Activated CD8-positive, alpha-beta memory T cell treated with anti-CD3 and anti-CD28 coated beads for 4 hours (primary cell): Measurements from ENCODE around the gene F2RL1.
"Not testable (repeated sequence)": the region's sequence is repeated elsewhere in the genome, so short reads cannot be mapped to it uniquely, and the experiment has no call there.

ENCODE experiments used
- DNase-seq, 2 donors: peaks; one replicate each; pipeline ENCODE4 v3.0.0-alpha.2; 2020; ENCODE audit warnings: low read depth in 2 of 2

F2RL1 gene, protein sequence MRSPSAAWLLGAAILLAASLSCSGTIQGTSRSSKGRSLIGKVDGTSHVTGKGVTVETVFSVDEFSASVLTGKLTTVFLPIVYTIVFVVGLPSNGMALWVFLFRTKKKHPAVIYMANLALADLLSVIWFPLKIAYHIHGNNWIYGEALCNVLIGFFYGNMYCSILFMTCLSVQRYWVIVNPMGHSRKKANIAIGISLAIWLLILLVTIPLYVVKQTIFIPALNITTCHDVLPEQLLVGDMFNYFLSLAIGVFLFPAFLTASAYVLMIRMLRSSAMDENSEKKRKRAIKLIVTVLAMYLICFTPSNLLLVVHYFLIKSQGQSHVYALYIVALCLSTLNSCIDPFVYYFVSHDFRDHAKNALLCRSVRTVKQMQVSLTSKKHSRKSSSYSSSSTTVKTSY

GRCh38 chr5:76818844-76819831, at the start of gene F2RL1:
Gene F2RL1 (plus strand): TSS chr5:76819030. CDS start chr5:76819183, 153 bp downstream.
- DNase-seq, result peak in 1 of 2 donors; percentile 13

DNA sequence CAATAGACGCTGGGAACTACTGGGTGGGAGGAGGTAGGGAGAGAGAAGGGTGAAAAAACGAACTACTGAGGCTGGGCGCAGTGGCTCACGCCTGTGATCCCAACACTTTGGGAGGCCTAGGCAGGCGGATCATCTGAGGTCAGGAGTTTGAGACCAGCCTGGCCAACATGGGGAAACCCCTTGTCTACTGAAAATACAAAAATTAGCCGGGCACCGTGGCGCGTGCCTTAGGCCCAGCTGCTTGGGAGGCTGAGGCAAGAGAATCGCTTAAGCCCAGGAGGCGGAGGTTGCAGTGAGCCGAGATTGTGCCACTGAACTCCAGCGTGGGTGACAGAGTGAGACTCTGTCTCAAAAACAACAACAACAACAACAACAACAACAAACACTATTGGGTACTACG, 47.8 kb upstream of the F2RL1 start:
- DNase-seq, result not testable (repeated sequence)

DNA sequence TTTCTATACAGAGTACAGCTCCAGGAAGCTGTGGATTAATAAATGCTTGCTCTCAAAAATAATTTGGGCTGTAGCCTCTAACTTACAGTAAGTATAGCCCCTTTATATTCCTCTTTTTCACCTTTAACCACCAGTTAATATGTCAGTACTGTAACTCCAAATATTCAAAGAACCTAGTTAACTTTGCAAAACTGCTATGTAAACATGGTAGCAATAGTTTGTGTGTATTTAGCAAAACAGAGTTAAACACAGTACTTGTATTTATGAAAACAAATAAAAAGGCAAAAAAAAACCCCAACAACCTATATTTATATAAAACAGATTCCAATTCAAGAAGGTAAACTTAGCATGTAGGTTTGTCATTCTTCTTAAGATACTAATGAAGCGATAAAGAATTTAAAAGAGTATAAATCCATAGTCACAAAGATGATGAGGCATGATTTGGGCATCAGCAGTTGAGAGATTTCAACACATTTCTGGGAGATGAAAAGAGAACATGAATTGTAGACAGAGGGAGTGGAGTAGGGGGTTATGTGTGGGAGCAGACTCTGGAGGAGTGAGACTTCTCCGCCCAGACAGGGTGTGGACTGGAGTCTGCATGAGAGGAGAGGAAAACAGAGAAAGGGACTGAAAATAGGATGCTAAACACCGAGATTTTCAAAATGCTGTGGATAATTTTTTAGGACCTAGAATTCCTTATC, 47.0 kb upstream of the F2RL1 start:
- DNase-seq, result no peak

- DNase-seq, result no peak
These were observed 42.9 kb upstream of the F2RL1 start for GRCh38 chr5:76775921-76776320.

DNA sequence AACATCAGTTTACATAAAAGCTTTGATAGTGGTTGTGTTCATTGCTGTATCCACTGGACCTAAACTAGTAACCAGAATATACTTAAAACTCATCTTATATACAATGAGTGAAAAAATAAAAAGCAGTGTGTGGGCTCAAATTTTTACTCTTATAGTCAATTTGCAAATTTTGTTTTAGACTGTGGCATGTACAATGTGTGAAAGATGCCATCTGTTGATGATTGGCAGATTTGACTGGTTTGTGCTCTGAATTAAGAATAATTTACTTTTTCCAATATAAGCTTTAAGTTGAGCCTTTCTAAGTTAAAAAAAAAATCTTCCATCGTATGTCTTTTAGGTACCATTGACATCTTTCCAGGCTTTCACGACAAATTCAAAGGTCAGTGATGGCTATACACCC, 42.4 kb upstream of the F2RL1 start:
- no peak for DNase-seq

- DNase-seq, result not testable (repeated sequence)
These were observed 38.2 kb upstream of the F2RL1 start for GRCh38 chr5:76780616-76781015.

DNA sequence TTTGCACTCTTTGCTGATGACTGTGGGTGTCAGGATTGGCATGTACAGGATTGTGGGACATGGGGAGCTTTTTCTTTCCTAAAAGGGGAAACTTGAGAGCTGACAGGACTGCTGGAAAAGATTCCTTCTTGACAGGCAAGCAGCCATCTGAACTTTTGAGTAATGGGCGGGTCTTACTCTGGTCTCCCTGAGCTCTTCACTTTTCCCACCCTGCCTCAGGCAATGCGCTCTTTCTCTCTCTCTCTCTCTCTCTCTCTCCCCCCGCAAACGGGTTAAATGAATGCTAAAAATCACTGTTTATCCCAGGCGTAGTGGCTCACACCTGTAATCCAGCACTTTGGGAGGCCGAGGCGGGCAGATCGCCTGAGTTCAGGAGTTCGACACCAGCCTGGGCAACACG, 37.1 kb upstream of the F2RL1 start:
- no peak for DNase-seq

DNA sequence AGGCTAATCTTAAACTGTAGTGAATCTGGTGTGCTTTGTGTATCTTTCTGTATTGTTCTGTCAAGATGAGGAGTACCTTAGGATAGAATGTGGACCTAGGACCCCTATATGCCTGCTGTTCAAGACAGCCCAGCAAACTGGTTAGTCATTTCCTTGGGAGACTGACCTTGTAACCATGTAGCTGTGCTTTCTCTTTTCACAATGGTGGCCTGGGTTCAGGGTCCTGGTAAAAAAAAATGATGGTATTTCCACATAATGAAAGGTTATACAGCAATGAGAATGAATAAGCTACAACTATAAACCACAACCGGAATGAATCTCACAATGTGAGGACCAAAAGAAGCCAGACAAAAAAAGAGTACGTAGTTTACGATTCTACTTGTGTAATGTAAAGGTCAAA, 36.4 kb upstream of the F2RL1 start:
- no peak for DNase-seq

DNA sequence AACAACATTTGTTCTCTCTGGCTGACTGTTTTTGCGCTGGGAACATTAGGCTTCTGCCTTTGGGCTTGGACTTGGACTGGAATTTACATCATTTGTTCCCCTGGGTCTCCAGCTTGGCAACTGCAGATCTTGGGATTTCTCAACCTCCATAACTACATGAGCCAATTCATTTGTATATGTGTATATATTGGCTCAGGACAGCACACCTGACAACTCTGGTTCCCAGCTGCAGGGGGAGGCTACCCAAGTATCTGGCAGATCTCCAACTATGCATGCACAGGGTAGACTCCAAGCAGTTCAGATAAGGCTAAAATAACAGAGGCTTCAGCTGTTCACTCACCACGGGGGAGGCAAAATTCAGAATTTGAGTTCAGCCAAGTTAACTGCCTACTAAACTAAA, 31.6 kb upstream of the F2RL1 start:
- no peak for DNase-seq

GRCh38 chr5:76788362-76788761, 30.5 kb upstream of the F2RL1 start:
- no peak for DNase-seq

GRCh38 chr5:76789275-76789674, 29.6 kb upstream of the F2RL1 start:
- DNase-seq, result not testable (repeated sequence)

GRCh38 chr5:76789991-76790581, 28.7 kb upstream of the F2RL1 start:
- no peak for DNase-seq

DNA sequence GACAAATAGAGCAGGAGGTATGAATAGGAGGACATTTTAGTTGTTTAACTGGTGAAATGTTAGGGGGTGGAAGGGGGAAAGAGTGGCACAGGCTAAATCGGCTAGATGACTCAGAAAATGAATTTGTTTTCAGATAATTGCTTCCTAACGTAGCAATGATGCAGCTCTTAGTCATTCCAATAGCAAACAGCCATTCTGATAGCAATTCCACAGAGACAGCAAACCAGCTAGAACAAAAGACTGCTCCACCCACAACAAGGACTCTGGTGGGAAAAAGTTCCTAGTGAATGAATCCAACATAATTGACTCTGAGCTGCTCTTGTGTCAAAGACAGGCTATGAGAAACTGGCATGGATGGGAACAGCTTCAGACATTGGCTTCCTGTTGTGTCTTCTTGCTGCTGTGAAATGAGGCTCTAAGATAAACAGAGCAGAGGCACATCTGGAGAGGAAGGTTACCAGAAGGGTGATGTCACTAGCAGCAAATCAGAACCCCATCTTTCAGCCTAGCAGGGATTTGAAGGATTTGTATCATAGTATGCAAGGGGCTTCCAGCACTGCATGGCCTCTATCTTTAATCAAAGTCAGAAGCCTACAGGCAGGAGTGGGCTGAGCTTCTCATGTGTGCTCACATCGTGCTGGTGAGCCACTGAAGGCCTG, 28.1 kb upstream of the F2RL1 start:
- no peak for DNase-seq

GRCh38 chr5:76791461-76791860, 27.4 kb upstream of the F2RL1 start:
- DNase-seq, result no peak

DNA sequence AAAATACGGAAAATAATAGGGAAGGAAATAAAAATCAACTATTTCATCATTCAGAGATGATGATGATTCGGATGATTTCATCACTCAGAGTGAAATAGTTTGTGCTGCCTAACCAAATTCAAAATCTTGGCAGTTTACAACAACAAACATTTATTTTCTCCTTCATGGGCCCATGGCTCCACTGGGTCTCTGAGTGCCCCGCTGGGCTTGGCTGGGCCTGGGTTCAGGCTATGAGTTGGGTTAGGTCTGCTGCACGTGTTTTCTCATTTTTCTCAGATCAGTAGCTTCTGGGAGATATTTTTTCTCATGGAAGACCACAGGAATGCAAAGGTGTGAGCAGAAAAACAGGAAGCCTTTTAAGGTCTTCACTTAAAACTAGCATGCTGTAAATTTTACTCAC, 24.0 kb upstream of the F2RL1 start:
- no peak for DNase-seq

GRCh38 chr5:76799588-76799987, 19.2 kb upstream of the F2RL1 start:
- DNase-seq, result no peak

DNA sequence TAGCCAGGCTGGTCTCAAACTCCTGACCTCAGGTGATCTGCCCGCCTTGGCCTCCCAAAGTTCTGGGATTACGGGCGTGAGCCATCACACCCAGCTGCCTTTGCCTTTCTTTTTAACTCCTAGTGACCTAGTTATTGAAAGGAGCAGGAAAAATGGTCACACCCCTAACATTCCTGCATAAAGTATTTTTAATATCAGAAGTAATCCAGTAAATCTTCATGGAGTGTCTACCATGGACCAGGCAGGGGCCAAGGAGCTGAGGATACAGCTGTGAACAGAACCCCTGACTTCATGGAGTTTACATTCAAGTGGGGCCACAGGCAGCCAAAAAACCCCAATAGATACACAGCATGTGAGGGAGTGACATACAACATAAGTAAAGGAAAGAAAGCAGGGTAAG, 18.3 kb upstream of the F2RL1 start:
- no peak for DNase-seq

DNA sequence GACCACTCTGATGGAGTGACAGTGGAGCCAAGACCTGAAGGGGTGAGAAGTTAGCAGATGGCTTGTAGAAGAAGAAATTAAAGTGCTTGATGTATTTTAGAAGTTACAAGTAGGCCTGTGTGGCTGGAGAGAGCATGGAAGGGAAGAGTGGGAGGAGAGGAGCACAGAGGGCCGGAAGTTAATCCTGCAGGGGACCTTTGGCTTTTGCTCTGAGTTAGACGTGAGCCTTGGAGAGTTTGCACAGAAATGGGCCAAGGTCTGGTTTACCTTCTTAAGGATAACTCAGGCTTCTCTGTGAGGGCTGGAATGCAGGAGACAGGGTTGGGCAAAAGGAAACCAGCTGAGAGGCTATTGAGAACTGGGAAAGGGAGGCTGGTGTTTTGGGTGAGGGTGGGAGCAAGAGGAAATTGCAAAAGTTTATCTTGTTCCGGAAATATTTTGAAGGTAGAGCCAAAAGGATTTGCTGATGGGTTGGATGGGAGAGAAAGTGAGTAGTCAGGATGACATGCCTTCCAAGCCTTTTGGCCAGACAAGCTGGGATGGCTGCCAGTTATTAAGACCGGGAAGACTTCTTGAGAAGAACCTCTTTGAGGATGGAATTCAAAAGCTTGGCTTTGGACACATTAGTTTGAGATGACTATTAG, 17.5 kb upstream of the F2RL1 start:
- no peak for DNase-seq

GRCh38 chr5:76801803-76802195, 17.0 kb upstream of the F2RL1 start:
- DNase-seq, result no peak

DNA sequence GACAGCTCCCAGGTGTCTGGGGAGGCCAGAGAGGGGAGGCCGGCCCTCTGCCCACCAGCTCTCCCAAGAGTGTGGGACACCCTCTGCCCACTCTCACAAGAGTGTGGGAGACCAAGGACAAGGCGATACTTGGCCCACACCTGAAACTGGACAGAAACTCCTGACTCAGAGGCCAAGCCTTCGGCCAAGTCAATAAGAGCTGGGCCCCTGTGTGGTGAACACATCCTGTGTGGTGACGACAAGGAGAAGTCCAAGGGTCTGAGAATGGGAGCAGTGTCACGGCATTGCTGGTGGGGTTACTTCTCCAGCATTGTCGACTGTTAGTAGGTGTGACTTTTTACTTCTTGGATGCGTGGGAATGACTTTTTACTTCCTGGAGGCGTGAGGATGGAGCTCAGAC, 14.6 kb upstream of the F2RL1 start:
- no peak for DNase-seq
